HG03469 (cell line): ENCODE data around the gene KLK15.

Experiments
- ATAC-seq: cut with Tn5 transposase; IDR thresholded peaks from one replicate; pipeline ENCODE4 v1.9.1; 2021; ENCODE audit warnings: mild to moderate bottlenecking, moderate library complexity, moderate number of reproducible peaks; ENCODE audit not compliant: unreplicated experiment

Gene KLK15

GRCh38 chr19:50777261-50777660 lies 56.1 kb downstream of the KLK15 start:
- no peak for ATAC-seq

DNA sequence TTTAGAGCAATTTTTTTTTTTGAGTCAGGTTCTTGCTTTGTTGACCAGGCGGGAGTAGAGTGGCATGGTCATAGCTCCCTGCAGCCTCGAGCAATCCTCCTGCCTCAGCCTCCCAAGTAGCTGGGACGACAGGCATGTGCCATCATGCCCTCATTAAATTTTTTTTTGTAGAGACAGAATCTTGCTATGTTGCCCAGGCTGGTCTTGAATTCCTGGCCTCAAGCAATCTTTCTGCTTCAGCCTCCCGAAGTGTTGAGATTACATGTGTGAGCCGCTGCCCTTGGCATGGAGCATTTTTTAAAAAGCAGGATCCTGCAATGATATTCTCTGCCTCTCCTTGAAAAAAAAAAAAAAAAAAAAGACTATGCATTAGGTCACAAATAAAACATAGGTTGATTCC lies 57.2 kb downstream of the KLK15 start:
- no peak for ATAC-seq
